PC-9 (cell line): Measurements from ENCODE around the gene LRRC30. TPM values are rescaled to one million over a fixed set of nuclear protein-coding genes. Genes with fewer than 3 reads are reported as not detected.

Experiments used
- BruUV-seq: library from RNA; stranded (reverse); fragments of 400-500 nt; replicated peaks from 2 replicates; lab custom pipeline; 2021; lab: Mats Ljungman, UMichigan
- CTCF ChIA-PET: fragments of 300-600 bp; sonication (Branson Sonifier 250); formaldehyde crosslinking; loops from one replicate; lab custom pipeline; 2022; ENCODE audit warnings: antibody characterized with exemption; lab: Charles Lee
- POLR2A ChIA-PET: fragments of 300-600 bp; sonication (Branson Sonifier 250); formaldehyde crosslinking; loops from one replicate; lab custom pipeline; 2022; ENCODE audit warnings: antibody characterized with exemption; ENCODE audit not compliant: unreplicated experiment; lab: Charles Lee
- DNase-seq, 2 experiments: peaks; one replicate each; pipeline versions ENCODE4 v3.0.0 to v3.0.0-alpha.2; 2015 to 2022; ENCODE audit warnings: mixed read lengths in 1 of 2
- H2AFZ ChIP-seq: fragments of 200-600 bp; sonication (generic); 2 replicates; pipeline ENCODE4 v1.8.1; 2017; ENCODE audit warnings: antibody characterized with exemption
- H3F3A ChIP-seq: fragments of 200-600 bp; sonication (generic); 2 replicates; pipeline ENCODE4 v1.8.1; 2017; ENCODE audit warnings: antibody characterized with exemption, mild to moderate bottlenecking, low read depth; ENCODE audit not compliant: insufficient read depth
- H3K27ac ChIP-seq: fragments of 200-600 bp; sonication (generic); 2 replicates; pipeline ENCODE4 v1.6.1; 2016; ENCODE audit warnings: mixed run types
- H3K27me3 ChIP-seq: fragments of 200-600 bp; sonication (generic); 2 replicates; pipeline ENCODE4 v1.6.1; 2016; ENCODE audit warnings: low read depth, mixed run types; ENCODE audit not compliant: insufficient read depth
- H3K36me3 ChIP-seq: fragments of 200-600 bp; sonication (generic); 2 replicates; pipeline ENCODE4 v1.6.1; 2016; ENCODE audit warnings: low read depth, mixed run types
- H3K4me1 ChIP-seq: fragments of 200-600 bp; sonication (generic); replicated peaks from 2 replicates; pipeline ENCODE4 v1.6.1; 2016; ENCODE audit warnings: mixed run types; ENCODE audit not compliant: insufficient read depth
- H3K4me2 ChIP-seq: fragments of 200-600 bp; sonication (generic); 2 replicates; pipeline ENCODE4 v1.6.1; 2017; ENCODE audit warnings: mixed run types
- H3K4me3 ChIP-seq: fragments of 200-600 bp; sonication (generic); 2 replicates; pipeline ENCODE4 v1.6.1; 2016; ENCODE audit warnings: mixed run types
- H3K79me2 ChIP-seq: fragments of 200-600 bp; sonication (generic); 2 replicates; pipeline ENCODE4 v1.6.1; 2017; ENCODE audit warnings: low read depth, mixed run types
- H3K9me2 ChIP-seq: fragments of 200-600 bp; sonication (generic); 2 replicates; pipeline ENCODE4 v1.8.1; 2017; ENCODE audit warnings: mild to moderate bottlenecking; ENCODE audit not compliant: insufficient read depth
- H3K9me3 ChIP-seq: fragments of 200-600 bp; sonication (generic); 2 replicates; pipeline ENCODE4 v1.8.1; 2016; ENCODE audit warnings: low read depth; ENCODE audit not compliant: insufficient read depth
- H4K20me1 ChIP-seq: fragments of 200-600 bp; sonication (generic); 2 replicates; pipeline ENCODE4 v1.8.1; 2017; ENCODE audit not compliant: insufficient read depth
- EZH2 ChIP-seq: fragments of 200-600 bp; sonication (generic); IDR thresholded peaks from 2 replicates; pipeline ENCODE4 v1.8.0; 2017; ENCODE audit warnings: antibody characterized with exemption, low read depth
- intact Hi-C: fragments of 100-400 bp; cut with micrococcal nuclease; formaldehyde crosslinking; loops from one replicate; pipeline ENCODE4 v1.10.0; 2022; ENCODE audit not compliant: unreplicated experiment
- total RNA-seq: library from RNA; stranded (reverse); gene quantifications from 2 replicates; pipeline ENCODE4 v1.2.3, GENCODE V29; 2021
- TF ChIP-seq, protein P1 (sequence below): fragments of 200-600 bp; sonication (generic); conservative IDR thresholded peaks from 2 replicates; pipeline ENCODE4 v1.6.1; 2017; ENCODE audit warnings: mixed run types, antibody characterized with exemption, mild to moderate bottlenecking, moderate library complexity

Gene LRRC30
- total RNA-seq, 1 experiment from 2014 or later: not detected

DNA sequence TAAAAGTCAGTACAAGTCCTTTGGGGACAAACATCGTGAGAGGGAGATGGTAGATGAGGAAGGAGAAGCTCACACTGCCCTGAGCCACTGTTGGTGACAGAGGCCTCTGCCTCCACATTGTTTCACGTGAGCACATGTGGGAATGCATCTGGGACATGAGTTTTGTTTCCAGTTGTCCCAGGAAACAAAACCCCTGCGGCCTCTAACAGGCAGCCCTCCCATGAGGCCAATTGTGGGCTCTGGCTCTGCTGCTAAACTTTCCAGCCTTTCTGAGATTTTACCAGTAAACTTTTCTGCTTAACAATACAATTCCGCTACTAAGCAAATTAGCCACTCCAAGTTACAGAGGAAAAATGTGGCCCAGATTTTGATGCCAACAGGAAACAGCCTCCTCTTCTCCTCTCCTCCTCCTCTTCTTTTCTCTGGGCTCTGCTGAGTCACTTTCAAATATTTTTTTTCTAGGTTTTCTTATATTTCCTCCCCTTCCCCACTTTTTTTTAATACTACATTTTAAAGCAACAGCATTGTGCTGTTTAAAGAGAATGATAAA, 23.4 kb upstream of the LRRC30 start:
- no peaks in the 10 kb centered on the region for H3K36me3 ChIP-seq
- H3K27ac ChIP-seq: no peak overlapping the region
- no peaks in the 10 kb centered on the region for H3K9me2 ChIP-seq
- H2AFZ ChIP-seq: no peak overlapping the region
- intact Hi-C loops: no loop called here
- ChIA-PET POLR2A (no interaction called here), CTCF (no interaction called here)
- no peaks in the 10 kb centered on the region for H4K20me1 ChIP-seq
- DNase-seq: no peak
- TF ChIP-seq, protein P1, sequence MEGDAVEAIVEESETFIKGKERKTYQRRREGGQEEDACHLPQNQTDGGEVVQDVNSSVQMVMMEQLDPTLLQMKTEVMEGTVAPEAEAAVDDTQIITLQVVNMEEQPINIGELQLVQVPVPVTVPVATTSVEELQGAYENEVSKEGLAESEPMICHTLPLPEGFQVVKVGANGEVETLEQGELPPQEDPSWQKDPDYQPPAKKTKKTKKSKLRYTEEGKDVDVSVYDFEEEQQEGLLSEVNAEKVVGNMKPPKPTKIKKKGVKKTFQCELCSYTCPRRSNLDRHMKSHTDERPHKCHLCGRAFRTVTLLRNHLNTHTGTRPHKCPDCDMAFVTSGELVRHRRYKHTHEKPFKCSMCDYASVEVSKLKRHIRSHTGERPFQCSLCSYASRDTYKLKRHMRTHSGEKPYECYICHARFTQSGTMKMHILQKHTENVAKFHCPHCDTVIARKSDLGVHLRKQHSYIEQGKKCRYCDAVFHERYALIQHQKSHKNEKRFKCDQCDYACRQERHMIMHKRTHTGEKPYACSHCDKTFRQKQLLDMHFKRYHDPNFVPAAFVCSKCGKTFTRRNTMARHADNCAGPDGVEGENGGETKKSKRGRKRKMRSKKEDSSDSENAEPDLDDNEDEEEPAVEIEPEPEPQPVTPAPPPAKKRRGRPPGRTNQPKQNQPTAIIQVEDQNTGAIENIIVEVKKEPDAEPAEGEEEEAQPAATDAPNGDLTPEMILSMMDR: no peak
- no peak for TF ChIP-seq EZH2
- H3K4me2 ChIP-seq: no peak overlapping the region
- no TSS peak for BruUV-seq
- no peaks in the 10 kb centered on the region for H3F3A ChIP-seq
- H3K27me3 ChIP-seq: peaks cover 59% of the 10 kb centered on the region
- no peak overlapping the region for H3K4me3 ChIP-seq
- no peaks in the 10 kb centered on the region for H3K9me3 ChIP-seq
- H3K79me2 ChIP-seq: no peaks in the 10 kb centered on the region
- H3K4me1 ChIP-seq: no peaks in the 10 kb centered on the region

DNA sequence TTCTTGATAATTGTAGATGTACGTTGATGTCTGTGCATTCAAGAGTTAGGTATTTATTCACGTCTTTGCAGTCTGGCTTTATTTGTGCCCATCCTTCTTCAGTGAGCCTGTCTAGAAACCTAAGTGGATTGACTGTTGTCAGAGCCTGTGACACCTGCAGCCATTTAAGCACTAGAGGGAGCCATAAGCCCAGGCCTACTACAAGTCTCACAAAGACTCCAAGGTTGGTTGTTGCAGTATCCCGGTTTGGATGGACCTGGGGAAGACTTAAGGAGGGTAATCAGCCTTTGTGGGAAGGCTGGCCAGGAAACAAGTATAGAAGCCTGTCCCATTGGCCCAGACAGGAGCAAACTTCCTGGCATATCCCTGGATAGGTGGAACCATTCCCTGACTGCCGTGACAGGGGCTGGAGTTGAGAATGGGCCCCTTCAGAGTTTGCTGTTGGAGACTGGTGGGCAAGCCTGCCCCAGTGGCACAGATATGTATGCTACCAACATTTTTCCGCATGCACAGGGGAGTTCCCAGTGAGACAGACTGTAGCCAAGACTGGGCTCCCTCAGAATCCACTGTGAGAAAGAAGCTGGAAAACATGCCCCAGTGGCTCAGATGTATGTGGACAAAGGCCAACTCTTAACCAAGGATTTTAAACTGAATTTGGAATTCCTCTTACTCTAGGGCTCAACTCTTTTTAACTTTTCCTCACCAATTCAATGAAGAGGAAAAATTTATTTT, 9.3 kb upstream of the LRRC30 start:
- intact Hi-C loops: loop anchor here (1.0 to 10.0 kb wide), 3 partner anchors 345 to 1763 kb away; partner anchors contain the start of gene PTPRM

DNA sequence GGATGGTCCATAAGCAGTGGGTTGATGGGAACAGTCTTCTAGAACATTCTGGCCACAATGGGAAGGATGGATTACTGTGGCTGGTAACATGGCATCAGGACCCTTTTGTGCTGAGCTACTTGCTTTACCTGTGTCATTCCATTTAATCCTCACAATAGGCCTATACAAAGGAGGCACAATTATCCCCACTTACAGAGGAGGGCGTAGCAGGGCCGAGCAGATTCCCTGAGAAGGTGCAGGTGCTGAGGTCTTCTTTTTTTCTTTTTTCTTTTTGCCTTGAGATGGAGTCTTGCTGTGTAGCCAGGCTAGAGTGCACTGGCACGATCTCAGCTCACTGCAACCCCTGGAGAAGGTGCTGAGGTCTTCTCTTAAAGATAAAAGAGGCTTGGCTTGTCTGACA, 6.7 kb upstream of the LRRC30 start:
- no peak overlapping the region for H3K4me2 ChIP-seq
- H3K27me3 ChIP-seq: peaks cover 26% of the 10 kb centered on the region
- H3K27ac ChIP-seq: no peak overlapping the region
- BruUV-seq: no TSS peak
- no peaks in the 10 kb centered on the region for H4K20me1 ChIP-seq
- no peaks in the 10 kb centered on the region for H3K79me2 ChIP-seq
- intact Hi-C loops: loop anchor here (10.0 kb wide), 1 partner anchor 1761 kb away; no protein-coding TSS in a partner anchor
- no peaks in the 10 kb centered on the region for H3F3A ChIP-seq
- H3K4me3 ChIP-seq: no peak overlapping the region
- no peaks in the 10 kb centered on the region for H3K36me3 ChIP-seq
- ChIA-PET POLR2A (no interaction called here), CTCF (no interaction called here)
- H3K4me1 ChIP-seq: no peaks in the 10 kb centered on the region
- TF ChIP-seq, protein P1: no peak
- no peak for TF ChIP-seq EZH2
- no peaks in the 10 kb centered on the region for H3K9me2 ChIP-seq
- no peak overlapping the region for H2AFZ ChIP-seq
- H3K9me3 ChIP-seq: no peaks in the 10 kb centered on the region
- no peak for DNase-seq

More for the DNA sequence above, 9.3 kb upstream of the LRRC30 start:
- Histone ChIP-seq H3F3A (no peaks in the 10 kb centered on the region), H3K79me2 (no peaks in the 10 kb centered on the region), H3K4me1 (no peaks in the 10 kb centered on the region), H3K36me3 (no peaks in the 10 kb centered on the region), H3K4me2 (no peak overlapping the region), H3K4me3 (no peak overlapping the region), H3K27me3 (peaks cover 17% of the 10 kb centered on the region; the same call in 1 of the 2 replicates), H3K9me2 (no peaks in the 10 kb centered on the region), H4K20me1 (no peaks in the 10 kb centered on the region), H3K27ac (no peak overlapping the region), H2AFZ (no peak overlapping the region), H3K9me3 (no peaks in the 10 kb centered on the region)
- TF ChIP-seq, protein P1: peak; percentile 76
- no peak for TF ChIP-seq EZH2
- POLR2A ChIA-PET: no interaction called here
- BruUV-seq: no TSS peak
- DNase-seq: peak; percentile 35 to 46
- CTCF ChIA-PET: interaction anchor here (0.5 to 0.7 kb wide), 2 partner anchors 629 to 726 kb away, joined by 5 to 6 read pairs; no protein-coding TSS in a partner anchor
